ENCODE data around the gene TWF1.

DNA sequence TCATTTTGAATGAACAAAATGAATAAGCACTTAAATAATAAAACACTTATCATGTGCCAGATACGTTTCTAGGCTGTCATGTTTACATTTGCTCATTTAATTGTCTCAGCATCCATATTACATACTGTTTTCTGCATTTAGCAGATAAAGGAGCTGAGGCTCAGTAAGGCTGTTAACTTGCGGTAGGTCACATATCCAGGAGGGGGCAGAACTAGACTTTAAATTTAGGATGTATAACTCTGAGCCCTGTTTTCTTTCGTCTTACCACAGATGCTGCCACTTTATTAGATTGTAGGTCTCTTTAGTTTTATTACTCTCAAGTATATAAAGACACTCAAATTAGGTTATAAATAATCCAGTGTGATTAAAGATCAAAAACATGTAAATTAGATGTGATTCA, 29.6 kb downstream of the TWF1 start:
- no peak for TF ChIP-seq EZH2phosphoT487 (IDR thresholded peaks at IDR 0.05; ENCODE audit: borderline replicate concordance, low read length)
- TF ChIP-seq, protein P1, sequence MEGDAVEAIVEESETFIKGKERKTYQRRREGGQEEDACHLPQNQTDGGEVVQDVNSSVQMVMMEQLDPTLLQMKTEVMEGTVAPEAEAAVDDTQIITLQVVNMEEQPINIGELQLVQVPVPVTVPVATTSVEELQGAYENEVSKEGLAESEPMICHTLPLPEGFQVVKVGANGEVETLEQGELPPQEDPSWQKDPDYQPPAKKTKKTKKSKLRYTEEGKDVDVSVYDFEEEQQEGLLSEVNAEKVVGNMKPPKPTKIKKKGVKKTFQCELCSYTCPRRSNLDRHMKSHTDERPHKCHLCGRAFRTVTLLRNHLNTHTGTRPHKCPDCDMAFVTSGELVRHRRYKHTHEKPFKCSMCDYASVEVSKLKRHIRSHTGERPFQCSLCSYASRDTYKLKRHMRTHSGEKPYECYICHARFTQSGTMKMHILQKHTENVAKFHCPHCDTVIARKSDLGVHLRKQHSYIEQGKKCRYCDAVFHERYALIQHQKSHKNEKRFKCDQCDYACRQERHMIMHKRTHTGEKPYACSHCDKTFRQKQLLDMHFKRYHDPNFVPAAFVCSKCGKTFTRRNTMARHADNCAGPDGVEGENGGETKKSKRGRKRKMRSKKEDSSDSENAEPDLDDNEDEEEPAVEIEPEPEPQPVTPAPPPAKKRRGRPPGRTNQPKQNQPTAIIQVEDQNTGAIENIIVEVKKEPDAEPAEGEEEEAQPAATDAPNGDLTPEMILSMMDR (IDR thresholded peaks at IDR 0.05; ENCODE audit: low read depth, low read length, poor library complexity, severe bottlenecking), result peak; percentile 52
